Measurements from ENCODE around the gene ISCU. TPM values are rescaled to one million over a fixed set of nuclear protein-coding genes. Genes with fewer than 3 reads are reported as not detected.

ISCU gene
- total and polyA plus RNA-seq, 9 of the 15 experiments (the other 6 are each of a cell fraction or from before 2014, with no cell fraction given): 15.9 to 92.5 (median 77.3) TPM

DNA sequence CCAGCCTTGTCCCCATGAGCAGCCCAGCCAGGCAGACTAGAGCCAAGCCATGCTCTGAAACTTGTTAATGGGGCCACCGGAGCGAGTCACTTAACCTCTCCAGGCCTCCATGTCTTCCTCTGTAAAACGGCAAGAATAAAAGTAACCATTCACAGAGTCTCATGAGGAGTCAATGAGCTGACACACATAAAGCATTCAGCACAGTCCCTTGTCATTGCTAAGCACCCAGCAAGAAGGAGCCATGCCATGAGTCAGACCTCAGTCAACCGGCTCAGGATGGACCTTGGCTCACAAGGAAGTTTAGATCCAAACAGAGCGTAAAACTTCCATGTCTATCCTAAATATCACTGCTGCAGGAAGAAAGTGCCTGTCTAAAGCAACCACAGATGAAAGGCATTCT, 36.7 kb upstream of the ISCU start (continued):
- TF ChIP-seq, protein P1, sequence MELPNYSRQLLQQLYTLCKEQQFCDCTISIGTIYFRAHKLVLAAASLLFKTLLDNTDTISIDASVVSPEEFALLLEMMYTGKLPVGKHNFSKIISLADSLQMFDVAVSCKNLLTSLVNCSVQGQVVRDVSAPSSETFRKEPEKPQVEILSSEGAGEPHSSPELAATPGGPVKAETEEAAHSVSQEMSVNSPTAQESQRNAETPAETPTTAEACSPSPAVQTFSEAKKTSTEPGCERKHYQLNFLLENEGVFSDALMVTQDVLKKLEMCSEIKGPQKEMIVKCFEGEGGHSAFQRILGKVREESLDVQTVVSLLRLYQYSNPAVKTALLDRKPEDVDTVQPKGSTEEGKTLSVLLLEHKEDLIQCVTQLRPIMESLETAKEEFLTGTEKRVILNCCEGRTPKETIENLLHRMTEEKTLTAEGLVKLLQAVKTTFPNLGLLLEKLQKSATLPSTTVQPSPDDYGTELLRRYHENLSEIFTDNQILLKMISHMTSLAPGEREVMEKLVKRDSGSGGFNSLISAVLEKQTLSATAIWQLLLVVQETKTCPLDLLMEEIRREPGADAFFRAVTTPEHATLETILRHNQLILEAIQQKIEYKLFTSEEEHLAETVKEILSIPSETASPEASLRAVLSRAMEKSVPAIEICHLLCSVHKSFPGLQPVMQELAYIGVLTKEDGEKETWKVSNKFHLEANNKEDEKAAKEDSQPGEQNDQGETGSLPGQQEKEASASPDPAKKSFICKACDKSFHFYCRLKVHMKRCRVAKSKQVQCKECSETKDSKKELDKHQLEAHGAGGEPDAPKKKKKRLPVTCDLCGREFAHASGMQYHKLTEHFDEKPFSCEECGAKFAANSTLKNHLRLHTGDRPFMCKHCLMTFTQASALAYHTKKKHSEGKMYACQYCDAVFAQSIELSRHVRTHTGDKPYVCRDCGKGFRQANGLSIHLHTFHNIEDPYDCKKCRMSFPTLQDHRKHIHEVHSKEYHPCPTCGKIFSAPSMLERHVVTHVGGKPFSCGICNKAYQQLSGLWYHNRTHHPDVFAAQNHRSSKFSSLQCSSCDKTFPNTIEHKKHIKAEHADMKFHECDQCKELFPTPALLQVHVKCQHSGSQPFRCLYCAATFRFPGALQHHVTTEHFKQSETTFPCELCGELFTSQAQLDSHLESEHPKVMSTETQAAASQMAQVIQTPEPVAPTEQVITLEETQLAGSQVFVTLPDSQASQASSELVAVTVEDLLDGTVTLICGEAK (IDR thresholded peaks at IDR 0.05): no peak
- TF ChIP-seq, protein P1 (CRISPR knock-in tag; IDR thresholded peaks at IDR 0.05): no peak
- TF ChIP-seq ZNF785 (CRISPR knock-in tag; IDR thresholded peaks at IDR 0.05) (no peak), ILK (tag; IDR thresholded peaks at IDR 0.05; ENCODE audit: borderline replicate concordance, low read depth) (no peak), TARDBP (IDR thresholded peaks at IDR 0.05) (no peak), JUN (IDR thresholded peaks at IDR 0.05; ENCODE audit: borderline replicate concordance, low read depth, low read length) (no peak), JUN (CRISPR knock-in tag; IDR thresholded peaks at IDR 0.05; ENCODE audit: borderline replicate concordance) (no peak), ATF4 (CRISPR knock-in tag; IDR thresholded peaks at IDR 0.05) (no peak), FOXK2 (conservative IDR thresholded peaks at IDR 0.05 in 1 of 2, IDR thresholded peaks at IDR 0.05 in 1 of 2; ENCODE audit: low read depth in 2 of 2) (no peak), ZNF766 (CRISPR knock-in tag; conservative IDR thresholded peaks at IDR 0.05) (no peak)
- TF ChIP-seq, protein P2, sequence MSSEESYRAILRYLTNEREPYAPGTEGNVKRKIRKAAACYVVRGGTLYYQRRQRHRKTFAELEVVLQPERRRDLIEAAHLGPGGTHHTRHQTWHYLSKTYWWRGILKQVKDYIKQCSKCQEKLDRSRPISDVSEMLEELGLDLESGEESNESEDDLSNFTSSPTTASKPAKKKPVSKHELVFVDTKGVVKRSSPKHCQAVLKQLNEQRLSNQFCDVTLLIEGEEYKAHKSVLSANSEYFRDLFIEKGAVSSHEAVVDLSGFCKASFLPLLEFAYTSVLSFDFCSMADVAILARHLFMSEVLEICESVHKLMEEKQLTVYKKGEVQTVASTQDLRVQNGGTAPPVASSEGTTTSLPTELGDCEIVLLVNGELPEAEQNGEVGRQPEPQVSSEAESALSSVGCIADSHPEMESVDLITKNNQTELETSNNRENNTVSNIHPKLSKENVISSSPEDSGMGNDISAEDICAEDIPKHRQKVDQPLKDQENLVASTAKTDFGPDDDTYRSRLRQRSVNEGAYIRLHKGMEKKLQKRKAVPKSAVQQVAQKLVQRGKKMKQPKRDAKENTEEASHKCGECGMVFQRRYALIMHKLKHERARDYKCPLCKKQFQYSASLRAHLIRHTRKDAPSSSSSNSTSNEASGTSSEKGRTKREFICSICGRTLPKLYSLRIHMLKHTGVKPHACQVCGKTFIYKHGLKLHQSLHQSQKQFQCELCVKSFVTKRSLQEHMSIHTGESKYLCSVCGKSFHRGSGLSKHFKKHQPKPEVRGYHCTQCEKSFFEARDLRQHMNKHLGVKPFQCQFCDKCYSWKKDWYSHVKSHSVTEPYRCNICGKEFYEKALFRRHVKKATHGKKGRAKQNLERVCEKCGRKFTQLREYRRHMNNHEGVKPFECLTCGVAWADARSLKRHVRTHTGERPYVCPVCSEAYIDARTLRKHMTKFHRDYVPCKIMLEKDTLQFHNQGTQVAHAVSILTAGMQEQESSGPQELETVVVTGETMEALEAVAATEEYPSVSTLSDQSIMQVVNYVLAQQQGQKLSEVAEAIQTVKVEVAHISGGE (CRISPR knock-in tag; IDR thresholded peaks at IDR 0.05): no peak
